SK-N-MC (cell line): ENCODE results near the gene DHX15.

Experiments
- DNase-seq: peaks from one replicate; pipeline ENCODE4 v3.0.0-alpha.2; 2011; ENCODE audit warnings: low read depth, low spot score
- H3K27ac ChIP-seq: fragments of 200-600 bp; sonication (generic); 2 replicates; pipeline ENCODE4 v1.5.1; 2016; ENCODE audit warnings: mixed run types
- H3K36me3 ChIP-seq: fragments of 200-600 bp; sonication (generic); 2 replicates; pipeline ENCODE4 v1.6.1; 2017; ENCODE audit warnings: antibody characterized with exemption, low read length, mixed read lengths; ENCODE audit not compliant: insufficient read depth
- H3K4me3 ChIP-seq: fragments of 200-600 bp; sonication (generic); 2 replicates; pipeline ENCODE4 v1.5.1; 2016
- H3K9ac ChIP-seq: fragments of 200-600 bp; sonication (generic); 2 replicates; pipeline ENCODE4 v1.8.0; 2017; ENCODE audit warnings: mixed run types, mixed read lengths; ENCODE audit not compliant: insufficient read length
- H3K9me3 ChIP-seq: fragments of 200-600 bp; sonication (generic); 2 replicates; pipeline ENCODE4 v1.6.1; 2017; ENCODE audit warnings: low read depth, mild to moderate bottlenecking, antibody characterized with exemption, low read length, moderate library complexity, mixed read lengths
- EZH2 ChIP-seq: fragments of 200-600 bp; sonication (generic); IDR thresholded peaks from one replicate; pipeline ENCODE4 v1.6.1; 2017; ENCODE audit warnings: antibody characterized with exemption
- FOXP2 ChIP-seq: optimal IDR thresholded peaks from 2 replicates; pipeline ENCODE3; 2011; ENCODE audit warnings: mild to moderate bottlenecking, moderate library complexity; ENCODE audit not compliant: insufficient read depth; ENCODE audit errors: extremely low read length, control extremely low read depth
- POLR2AphosphoS5 ChIP-seq: IDR thresholded peaks from 2 replicates; pipeline ENCODE4 v1.6.1; 2012; ENCODE audit warnings: mild to moderate bottlenecking, low read depth, low read length, borderline replicate concordance

DHX15 gene

DNA sequence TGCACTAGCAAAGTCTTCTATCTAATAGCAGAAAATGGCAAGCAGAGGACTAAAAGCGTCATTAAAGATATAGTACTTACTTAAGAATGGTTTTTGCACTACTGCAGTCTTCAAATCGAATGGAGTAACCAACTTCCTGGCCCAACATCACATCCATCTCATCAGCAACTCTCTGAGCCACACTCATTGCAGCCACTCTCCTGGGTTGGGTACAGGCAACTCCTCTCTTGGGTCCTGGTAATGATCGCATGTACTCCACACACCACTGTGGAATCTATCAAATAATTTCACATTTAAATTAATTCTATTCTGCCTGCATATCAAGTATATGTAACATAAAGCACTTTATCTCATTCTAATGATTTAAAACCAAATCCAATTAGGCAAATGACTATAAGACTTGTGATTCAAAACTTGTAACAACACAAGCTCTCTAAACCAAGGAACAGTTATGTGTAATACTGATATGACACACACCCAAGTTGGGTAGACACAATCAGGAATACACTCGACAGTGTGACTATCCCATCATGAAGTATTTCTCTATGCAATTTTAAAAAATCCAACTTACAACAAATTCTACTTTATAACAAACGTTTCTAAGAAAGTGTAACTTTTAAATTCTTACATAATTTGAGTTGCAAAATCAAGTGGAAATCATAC is 13.6 kb downstream of the DHX15 start:
- Histone ChIP-seq H3K9ac (no peak overlapping the region), H3K4me3 (no peak overlapping the region), H3K36me3 (peaks cover 81% of the 10 kb centered on the region), H3K27ac (no peak overlapping the region), H3K9me3 (no peaks in the 10 kb centered on the region)
- DNase-seq: no peak
- no peak for TF ChIP-seq POLR2AphosphoS5
- no peak for TF ChIP-seq FOXP2
- no peak for TF ChIP-seq EZH2

DNA sequence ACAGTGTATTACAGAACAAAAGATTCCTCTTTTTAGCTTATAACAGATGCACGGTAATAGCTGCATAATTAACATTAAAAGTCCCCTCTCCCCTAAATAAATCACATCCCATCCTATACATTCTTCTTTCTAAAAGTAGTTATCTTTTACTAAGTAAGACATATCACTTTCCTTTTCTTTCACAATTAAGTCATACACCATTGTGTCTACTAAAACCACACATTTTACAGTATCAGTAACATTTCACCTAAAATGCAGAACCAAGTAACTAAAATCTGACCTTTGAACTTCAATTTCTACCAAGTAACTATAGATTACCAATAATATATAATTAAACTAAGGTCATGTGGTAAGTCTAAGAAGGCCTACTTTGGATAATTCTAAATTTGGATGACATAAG is 14.2 kb downstream of the DHX15 start:
- no peak for DNase-seq
- peaks cover 81% of the 10 kb centered on the region for H3K36me3 ChIP-seq
- H3K27ac ChIP-seq: no peak overlapping the region
- no peak overlapping the region for H3K9ac ChIP-seq
- H3K4me3 ChIP-seq: no peak overlapping the region
- H3K9me3 ChIP-seq: no peaks in the 10 kb centered on the region
- TF ChIP-seq POLR2AphosphoS5 (no peak), FOXP2 (no peak)

DNA sequence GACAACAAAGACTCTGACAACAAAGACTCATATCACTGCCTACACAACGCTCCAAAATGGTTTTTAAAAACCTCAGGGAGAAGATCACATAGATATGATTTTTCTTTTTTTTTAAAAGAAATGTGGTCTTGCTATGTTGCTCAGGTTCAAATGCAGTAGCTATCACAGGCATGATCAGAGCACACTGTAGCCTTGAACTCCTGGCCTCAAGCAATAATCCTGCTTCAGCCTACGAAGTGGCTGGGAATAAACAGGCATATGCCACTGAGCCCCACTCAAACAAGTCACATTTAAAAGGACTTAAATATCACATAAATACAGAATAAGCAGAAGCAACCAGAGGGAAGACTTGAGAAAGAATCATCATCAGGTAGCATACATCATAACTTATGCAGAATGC is 14.7 kb downstream of the DHX15 start:
- no peak overlapping the region for H3K4me3 ChIP-seq
- peaks cover 81% of the 10 kb centered on the region for H3K36me3 ChIP-seq
- TF ChIP-seq FOXP2 (no peak), POLR2AphosphoS5 (no peak), EZH2 (no peak)
- DNase-seq: no peak
- no peak overlapping the region for H3K27ac ChIP-seq
- no peak overlapping the region for H3K9ac ChIP-seq
- H3K9me3 ChIP-seq: no peaks in the 10 kb centered on the region

DNA sequence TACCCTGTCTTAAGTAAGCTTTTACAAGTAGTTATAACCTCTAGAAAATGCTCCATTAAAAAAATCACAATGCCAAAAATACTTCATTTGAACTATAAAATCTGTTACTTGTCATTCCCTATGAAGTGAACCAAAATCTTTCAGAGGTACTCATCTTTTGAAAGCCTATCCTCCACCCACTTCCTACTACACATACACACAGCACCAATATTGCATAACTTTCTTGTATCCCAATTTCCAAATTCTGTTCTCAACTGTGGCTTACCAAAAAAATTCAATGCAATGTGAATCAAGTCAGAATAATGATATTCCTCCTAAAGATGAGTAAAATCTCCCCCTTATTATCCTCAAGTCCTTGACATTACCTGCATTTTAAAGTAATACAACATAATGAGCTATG is 15.9 kb downstream of the DHX15 start:
- H3K36me3 ChIP-seq: peaks cover 81% of the 10 kb centered on the region
- no peak for TF ChIP-seq POLR2AphosphoS5
- no peak for TF ChIP-seq FOXP2
- TF ChIP-seq EZH2: no peak
- no peaks in the 10 kb centered on the region for H3K9me3 ChIP-seq
- H3K4me3 ChIP-seq: no peak overlapping the region
- H3K9ac ChIP-seq: no peak overlapping the region
- DNase-seq: no peak
- H3K27ac ChIP-seq: no peak overlapping the region

DNA sequence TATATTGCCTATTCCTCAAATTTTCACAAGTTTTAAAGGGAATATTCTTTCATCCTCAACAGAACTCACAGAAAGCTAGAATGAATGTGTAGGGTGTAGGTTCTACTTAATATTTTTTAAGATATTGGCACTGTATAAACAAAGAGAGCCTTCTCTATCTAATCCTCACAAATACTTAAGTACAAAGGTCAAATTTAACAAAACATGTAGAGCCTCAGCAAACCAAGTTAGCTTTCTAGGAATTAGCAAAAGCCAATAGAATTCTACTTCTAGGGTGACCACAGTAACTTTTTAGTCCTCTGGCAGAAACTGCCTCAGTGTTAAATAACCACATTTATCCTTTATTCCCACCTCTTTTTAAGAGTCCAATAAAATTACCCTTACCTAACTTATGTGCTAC is 19.3 kb downstream of the DHX15 start:
- Histone ChIP-seq H3K9ac (no peak overlapping the region), H3K36me3 (peaks cover 65% of the 10 kb centered on the region), H3K9me3 (no peaks in the 10 kb centered on the region), H3K4me3 (no peak overlapping the region), H3K27ac (no peak overlapping the region)
- no peak for DNase-seq
- TF ChIP-seq FOXP2 (no peak), POLR2AphosphoS5 (no peak), EZH2 (no peak)

DNA sequence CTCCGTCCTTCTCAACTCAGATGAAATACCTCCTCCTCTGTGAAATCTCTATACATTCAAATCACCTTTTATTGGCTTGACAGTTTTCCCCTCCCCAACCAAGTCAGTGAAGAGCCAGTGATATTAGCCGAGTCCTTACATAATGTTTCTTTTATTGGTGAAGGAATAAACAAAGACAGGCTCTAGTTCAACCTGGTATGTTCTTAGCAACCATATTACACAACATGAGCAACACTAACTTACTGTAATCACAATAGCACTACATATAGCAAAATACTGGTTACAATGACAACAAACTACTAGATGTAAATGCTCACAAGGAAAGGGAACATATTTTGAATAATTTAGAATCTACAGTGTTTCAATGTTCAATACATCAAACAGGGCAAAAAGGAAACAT is 19.9 kb downstream of the DHX15 start:
- TF ChIP-seq POLR2AphosphoS5 (no peak), EZH2 (no peak), FOXP2 (no peak)
- Histone ChIP-seq H3K4me3 (no peak overlapping the region), H3K9me3 (no peaks in the 10 kb centered on the region), H3K27ac (no peak overlapping the region), H3K9ac (no peak overlapping the region), H3K36me3 (peaks cover 63% of the 10 kb centered on the region)
- DNase-seq: no peak

DNA sequence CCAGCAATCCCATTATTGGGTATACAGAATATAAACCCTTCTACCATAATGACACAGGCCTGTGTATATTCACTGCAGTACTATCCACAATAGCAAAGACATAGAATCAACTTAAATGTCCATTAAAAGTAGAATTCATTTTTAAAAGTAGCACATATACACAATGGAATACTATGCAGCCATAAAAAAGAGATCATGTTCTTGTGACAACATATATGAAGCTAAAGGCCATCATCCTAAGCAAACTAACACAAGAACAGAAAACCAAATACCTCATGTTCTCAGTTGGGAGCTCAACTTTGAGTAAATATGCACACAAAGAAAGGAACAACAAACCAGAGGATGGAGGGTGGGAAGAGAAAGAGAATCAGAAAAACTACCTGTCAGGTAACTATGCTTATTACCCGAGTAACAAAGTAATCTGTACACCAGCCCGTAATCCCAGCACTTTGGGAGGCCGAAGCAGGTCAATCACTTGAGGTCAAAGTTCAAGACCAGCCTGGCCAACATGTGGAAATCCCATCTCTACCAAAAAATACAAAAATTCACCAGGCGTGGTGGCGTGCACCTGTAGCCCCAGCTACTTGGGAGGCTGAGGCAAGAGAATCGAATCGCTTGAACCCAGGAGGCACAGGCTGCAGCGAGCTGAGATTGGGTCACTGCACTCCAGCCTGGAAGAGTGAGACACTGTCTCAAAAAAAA is 22.8 kb downstream of the DHX15 start:
- TF ChIP-seq FOXP2: no peak
- TF ChIP-seq POLR2AphosphoS5: no peak
- TF ChIP-seq EZH2: no peak
- H3K36me3 ChIP-seq: peaks cover 55% of the 10 kb centered on the region

DNA sequence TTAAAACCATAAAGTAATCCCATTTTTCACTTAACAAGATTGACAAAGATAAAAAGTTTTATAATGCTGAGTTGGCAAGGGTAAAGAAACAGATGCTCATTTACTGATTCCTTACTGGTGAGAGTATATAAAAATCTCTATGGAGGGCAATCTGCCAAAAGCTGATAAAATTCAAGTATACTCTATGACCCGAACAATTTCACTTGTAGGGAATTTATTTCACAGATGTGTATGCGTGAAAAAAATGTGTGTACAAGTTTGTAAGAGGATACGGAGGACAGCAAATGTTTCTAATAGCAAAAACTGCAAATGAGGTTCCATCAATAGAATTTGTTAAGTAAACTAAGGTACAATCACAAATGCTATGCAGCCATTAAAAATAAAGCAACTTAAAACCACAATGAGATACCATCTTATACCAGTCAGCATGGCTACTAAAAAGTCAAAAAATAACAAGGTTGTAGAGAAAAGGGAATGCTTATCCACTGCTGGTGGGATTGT is 23.4 kb downstream of the DHX15 start:
- Histone ChIP-seq H3K9ac (no peak overlapping the region), H3K36me3 (peaks cover 60% of the 10 kb centered on the region), H3K4me3 (peak overlapping the region; percentile 28; the same call in 1 of the 2 replicates), H3K9me3 (no peaks in the 10 kb centered on the region), H3K27ac (0 out of 2 replicates have a peak overlapping the region, but pooled peaks have one; percentile 42)
- TF ChIP-seq EZH2: no peak
- TF ChIP-seq FOXP2: no peak
- no peak; the same call in 1 of the 2 replicates for TF ChIP-seq POLR2AphosphoS5
- peak; percentile 48 for DNase-seq

More for the DNA sequence above, 22.8 kb downstream of the DHX15 start:
- Histone ChIP-seq H3K27ac (0 out of 2 replicates have a peak overlapping the region, but pooled peaks have one; percentile 42), H3K4me3 (no peak overlapping the region), H3K9me3 (no peaks in the 10 kb centered on the region), H3K9ac (no peak overlapping the region)
- no peak for DNase-seq
